HG02840 (cell line): ENCODE measurements around the gene PIGL.
"Not testable (repeated sequence)": the region's sequence is repeated elsewhere in the genome, so short reads cannot be mapped to it uniquely, and the experiment has no call there.

Experiments used
- ATAC-seq: cut with Tn5 transposase; IDR thresholded peaks from one replicate; pipeline ENCODE4 v1.9.1; 2021; ENCODE audit warnings: mild to moderate bottlenecking, moderate library complexity, moderate number of reproducible peaks; ENCODE audit not compliant: unreplicated experiment, low FRiP score

PIGL gene

GRCh38 chr17:16301963-16302855 is 85.2 kb downstream of the PIGL start:
- no peak for ATAC-seq

DNA sequence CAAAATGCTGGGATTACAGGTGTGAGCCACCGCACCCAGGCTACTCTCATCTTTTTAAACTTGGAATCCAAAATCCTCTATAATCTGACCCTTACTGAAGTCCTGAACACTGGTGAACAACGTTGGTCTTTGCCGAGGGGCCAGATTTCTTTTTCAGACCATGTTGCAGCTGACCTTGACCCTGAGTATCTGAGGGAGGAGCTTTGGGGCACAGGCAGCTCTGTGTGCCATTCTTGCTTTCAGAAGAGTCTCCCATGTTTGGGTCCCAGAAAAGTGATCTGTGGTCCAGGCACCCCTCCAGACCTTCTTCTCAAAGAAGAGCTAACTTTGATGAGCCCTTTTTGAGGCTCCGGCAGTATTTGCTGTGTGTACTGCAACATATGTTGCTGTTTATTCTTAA is 85.8 kb downstream of the PIGL start:
- no peak for ATAC-seq

- no peak for ATAC-seq
These were observed 87.8 kb downstream of the PIGL start for GRCh38 chr17:16304830-16305229.

DNA sequence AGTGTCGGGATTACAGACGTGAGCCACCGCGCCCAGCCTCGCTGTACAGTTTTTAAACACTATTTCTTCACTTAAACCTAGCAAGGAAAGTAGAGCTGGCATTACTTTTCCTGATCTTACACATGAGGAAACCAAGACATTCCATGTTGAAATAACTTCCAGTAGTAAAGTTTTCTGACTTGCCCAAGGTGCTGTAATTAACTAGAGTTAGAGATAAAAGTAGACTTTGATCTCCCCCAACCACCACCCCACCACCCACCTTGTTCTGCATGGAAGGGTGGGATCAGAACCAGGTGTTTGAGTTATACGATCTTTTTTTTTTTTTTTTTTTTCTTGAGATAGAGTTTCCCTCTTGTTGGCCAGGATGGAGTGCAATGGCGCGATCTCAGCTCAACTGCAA is 89.2 kb downstream of the PIGL start:
- ATAC-seq: no peak

GRCh38 chr17:16312061-16312460 is 95.1 kb downstream of the PIGL start:
- ATAC-seq: not testable (repeated sequence)

DNA sequence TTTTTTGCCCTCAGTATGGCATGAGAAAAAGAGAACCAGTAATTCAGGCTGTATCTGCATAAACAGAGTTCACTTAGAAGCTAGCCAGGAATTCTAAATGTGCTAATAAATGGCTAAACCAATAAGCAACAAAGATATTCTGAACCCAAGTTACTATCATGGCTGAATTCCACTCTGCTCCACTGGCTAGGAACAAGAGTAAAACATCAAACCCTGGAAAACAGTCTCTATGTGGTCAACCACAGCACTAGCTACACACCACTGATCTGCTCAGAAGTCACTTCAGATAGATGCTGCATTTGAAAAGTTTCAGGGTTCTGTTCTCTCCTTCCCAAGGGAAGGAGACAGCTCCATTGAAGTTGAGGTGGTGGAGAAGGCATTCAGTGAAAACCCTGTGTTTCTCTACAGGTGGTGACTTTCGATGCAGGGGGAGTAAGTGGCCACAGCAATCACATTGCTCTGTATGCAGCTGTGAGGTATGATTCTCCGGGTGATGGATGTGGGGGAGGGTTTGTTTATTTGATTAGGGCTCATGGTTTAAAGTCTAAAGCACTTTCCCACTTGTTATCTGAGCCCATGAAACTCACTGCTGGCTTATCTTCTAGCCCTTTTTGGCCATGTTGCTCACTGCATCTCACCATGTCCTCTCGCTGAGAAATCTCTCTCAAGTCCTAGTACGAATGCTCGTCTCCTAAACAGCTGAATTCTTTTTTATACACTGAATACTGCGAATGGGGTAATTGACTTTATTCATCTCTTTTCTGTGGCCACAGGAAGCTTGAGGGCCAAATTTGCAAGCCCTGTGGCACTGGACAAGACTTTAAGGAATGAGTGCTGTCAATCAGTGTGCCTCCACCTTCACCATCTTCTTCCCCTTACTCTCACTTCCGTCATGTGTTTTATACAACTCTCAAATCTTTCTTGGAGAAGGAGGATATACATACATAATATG is 96.4 kb downstream of the PIGL start:
- no peak for ATAC-seq

DNA sequence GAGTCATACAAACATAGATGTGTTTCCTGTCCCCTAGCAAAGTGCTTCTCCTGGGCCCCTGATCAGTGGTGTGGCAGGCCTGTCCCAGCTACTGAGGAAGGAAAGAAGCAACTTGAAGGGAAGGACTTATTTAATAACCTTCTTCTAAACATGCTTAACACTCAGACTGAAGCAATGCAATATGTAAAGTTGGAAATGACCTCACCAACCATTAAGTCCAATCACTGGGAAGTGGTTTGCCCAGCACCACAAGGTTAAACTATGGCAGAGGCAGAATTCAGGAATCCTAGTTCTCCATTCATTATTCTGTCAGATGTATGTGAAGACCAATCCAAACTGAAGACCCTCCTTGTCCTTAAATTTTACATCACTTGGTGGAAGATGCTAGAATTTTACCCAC is 97.2 kb downstream of the PIGL start:
- no peak for ATAC-seq

- no peak for ATAC-seq
These were observed 97.8 kb downstream of the PIGL start for GRCh38 chr17:16314859-16315258.

GRCh38 chr17:16319969-16320368 is 103.0 kb downstream of the PIGL start:
- ATAC-seq: no peak

GRCh38 chr17:16322636-16323035 is 105.6 kb downstream of the PIGL start:
- ATAC-seq: no peak

- no peak for ATAC-seq
These were observed 109.0 kb downstream of the PIGL start for GRCh38 chr17:16325964-16326363.

DNA sequence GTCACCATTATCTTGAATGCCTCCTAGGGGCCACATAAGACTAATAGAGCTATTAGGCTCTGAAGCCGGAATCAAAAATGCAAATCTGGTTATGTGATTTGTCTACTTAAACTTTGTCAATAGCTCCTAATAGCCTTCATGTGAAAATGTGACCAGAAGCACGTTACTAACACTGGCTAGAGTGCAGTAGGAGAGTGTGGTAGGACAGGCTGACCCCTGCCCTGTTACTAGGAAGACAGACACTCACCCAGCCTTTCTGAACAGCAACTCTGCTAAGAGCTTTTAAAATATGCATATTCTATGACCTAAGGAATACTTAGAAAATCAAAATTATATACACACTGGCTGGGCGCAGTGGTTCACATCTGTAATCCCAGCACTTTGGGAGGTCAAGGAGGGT is 110.0 kb downstream of the PIGL start:
- no peak for ATAC-seq

DNA sequence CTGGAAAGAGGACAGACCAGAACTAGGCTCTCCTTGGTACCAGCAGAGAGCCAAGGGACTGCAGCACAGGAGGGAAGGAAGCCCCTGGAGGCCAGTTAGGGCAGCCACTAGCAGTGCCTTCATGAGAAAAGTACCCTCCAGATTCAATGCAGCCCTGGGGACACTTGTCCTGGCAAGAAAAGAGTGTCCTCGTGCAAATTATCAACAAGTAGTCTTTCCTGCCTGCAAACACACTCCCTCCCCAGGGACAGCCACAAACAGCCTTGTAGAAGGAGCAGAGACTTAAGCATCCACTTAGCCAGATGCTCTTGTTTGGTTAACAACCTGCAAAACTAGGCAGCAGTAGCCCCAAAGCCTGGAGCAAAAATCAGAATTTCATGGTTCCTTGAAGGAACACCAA is 112.0 kb downstream of the PIGL start:
- ATAC-seq: no peak

GRCh38 chr17:16329519-16330271 is 112.7 kb downstream of the PIGL start:
- no peak for ATAC-seq

- ATAC-seq: no peak
These were observed 121.4 kb downstream of the PIGL start for GRCh38 chr17:16338391-16338790.

GRCh38 chr17:16339402-16339801 is 122.4 kb downstream of the PIGL start:
- no peak for ATAC-seq

GRCh38 chr17:16339959-16340358 is 122.9 kb downstream of the PIGL start:
- no peak for ATAC-seq

DNA sequence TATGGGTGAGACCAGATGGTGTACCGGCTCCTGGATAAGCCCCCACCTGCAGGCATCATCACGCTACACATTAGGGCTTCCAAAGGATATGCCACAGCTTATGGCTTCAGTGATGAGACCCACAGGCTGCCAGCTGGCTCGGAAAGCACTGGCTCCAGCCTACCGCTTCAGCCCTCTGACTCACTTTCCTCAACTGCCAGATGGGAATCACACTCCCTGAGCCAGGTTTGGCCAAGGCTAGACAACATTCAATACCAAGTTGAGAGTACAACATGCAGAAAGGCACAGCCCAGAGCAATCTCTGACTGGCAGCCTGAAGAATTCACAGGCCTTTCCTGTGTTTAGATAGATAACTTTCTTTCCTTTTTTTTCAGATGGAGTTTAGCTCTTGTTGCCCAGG is 126.0 kb downstream of the PIGL start:
- ATAC-seq: no peak

DNA sequence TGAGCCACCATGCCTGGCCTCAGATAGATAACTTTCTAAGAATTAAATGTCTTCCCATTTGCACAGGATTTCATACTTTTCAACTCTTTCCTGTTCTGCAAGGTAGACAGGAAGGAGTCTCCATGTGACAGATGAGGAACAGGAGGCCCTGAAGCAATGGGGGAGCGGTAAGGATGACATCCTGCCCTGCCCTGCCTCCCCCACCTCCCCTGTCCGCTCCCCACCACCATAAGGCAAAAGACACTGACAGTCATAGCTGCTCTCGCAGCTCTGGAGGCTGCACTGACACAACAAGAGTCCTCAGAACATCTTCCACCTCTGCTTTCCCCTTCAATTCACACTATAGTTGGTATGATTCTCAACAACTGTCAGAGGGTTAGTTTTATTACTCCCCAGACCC is 126.6 kb downstream of the PIGL start:
- no peak for ATAC-seq

DNA sequence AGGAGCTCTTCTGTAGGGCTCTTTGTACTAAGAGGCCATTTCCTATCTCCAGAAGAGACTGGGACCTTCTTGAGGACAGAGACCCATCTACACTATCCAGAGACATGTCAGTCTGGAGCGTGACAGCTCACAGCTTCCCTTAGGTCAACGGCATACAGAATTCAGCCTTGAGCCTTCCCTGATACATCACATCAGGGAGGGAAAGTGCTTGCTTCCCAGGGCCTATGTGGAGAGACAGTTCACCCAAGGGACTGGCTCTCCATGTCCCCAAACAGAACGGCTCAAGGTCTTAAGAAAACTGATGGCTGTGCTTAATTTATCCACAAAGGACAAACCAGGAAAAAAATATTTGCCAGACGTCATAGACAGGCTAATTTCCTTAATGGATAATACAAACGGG is 128.6 kb downstream of the PIGL start:
- no peak for ATAC-seq
